Activated CD4-positive, CD25-positive, alpha-beta regulatory T cell treated with anti-CD3 and anti-CD28 coated beads, Interleukin-2, amount 50 U/mL, for 16 hours (primary cell): ENCODE data around the gene IQCE.

Experiments
- DNase-seq: peaks from one replicate; pipeline ENCODE4 v3.0.0-alpha.2; 2020; ENCODE audit warnings: low read depth, low spot score

IQCE gene

DNA sequence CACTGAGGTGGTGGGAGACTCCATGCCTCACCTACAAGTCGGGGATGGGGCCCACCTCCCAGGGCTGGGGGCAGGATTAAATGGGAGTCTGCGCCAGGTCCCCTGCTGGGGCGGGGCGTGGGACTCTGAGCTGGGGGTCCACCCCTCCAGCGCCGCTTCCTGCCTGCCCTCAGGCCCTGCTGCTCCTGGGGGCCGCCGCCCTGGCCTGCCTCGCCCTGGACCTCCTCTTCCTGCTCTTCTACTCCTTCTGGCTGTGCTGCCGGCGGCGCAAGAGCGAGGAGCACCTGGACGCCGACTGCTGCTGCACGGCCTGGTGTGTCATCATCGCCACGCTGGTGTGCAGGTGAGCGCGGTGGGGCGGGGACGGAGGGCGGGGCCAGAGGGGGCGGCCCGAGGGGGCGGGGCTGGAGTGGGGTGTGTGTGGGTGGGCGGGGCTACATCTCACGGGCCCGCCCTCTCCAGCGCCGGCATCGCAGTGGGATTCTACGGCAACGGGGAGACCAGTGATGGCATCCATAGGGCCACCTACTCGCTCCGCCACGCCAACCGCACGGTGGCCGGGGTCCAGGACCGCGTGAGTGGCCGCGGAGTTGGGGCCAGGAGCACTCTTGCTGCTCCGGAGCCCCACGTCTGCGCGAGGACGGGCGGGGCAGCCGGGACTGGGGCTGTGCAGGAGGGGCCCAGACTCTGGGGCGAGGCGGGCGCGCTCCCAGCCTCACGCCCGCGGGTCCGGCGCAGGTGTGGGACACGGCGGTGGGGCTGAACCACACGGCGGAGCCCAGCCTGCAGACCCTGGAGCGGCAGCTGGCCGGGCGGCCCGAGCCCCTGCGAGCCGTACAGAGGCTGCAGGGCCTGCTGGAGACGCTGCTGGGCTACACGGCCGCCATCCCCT is 88.1 kb downstream of the IQCE start:
- DNase-seq = no peak

GRCh38 chr7:2647594-2648172 is 88.9 kb downstream of the IQCE start:
- no peak for DNase-seq

DNA sequence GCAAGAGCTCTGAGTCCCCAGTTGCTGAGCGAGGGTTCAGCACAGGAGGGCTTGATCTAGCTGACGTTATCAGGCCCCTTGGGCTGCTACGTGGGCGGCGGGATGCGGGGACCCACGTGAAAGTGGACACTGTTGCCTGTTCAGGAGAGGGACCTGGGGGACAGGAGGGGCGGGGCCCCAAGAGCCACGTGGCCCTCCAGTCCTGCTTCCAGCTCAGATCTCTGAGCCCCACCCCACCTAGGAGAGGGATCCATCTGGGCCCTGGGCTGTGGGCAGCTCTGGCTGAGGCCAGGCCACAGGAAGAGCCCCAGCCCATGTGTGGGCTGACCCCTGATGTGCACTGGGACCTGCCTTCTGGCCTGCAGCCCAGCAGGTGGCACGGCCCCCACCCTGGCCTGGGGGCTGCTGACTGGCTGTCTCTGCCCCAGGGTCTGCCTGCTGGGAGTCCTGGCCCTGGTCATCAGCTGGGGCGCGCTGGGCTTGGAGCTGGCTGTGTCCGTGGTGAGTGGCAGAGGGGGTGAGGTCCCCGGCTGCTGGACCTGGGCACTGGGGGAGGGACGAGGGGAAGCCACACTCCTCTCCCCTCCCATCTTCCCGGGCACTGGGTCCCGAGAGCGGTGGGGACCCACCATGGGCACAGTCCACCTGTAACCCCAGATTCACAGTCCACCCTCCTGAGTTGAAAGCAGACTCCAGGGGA is 90.5 kb downstream of the IQCE start:
- DNase-seq = no peak

GRCh38 chr7:2649991-2650390 is 91.2 kb downstream of the IQCE start:
- DNase-seq = no peak

GRCh38 chr7:2650451-2650850 is 91.7 kb downstream of the IQCE start:
- DNase-seq = no peak

GRCh38 chr7:2651336-2651735 is 92.6 kb downstream of the IQCE start:
- no peak for DNase-seq

GRCh38 chr7:2651847-2652735 is 93.3 kb downstream of the IQCE start:
- no peak for DNase-seq

DNA sequence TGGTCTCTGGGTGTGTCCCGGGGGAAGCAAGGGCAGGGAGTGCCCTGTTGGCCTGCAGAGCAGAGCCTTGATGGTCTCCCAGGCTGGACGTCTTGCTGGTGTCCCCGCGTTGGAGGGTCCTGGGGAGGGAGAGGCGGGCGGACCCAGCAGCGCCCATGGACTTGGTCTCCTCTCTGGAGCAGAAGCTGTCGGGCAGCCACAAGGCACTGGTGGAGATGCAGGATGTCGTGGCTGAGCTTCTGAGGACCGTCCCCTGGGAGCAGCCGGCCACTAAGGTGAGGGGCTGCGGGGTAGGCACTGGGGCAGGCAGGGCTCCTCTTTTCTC is 93.9 kb downstream of the IQCE start:
- no peak for DNase-seq

- DNase-seq = no peak
Observed at GRCh38 chr7:2654059-2654458, 95.3 kb downstream of the IQCE start.

- no peak for DNase-seq
Observed at GRCh38 chr7:2655870-2656614, 97.3 kb downstream of the IQCE start.

DNA sequence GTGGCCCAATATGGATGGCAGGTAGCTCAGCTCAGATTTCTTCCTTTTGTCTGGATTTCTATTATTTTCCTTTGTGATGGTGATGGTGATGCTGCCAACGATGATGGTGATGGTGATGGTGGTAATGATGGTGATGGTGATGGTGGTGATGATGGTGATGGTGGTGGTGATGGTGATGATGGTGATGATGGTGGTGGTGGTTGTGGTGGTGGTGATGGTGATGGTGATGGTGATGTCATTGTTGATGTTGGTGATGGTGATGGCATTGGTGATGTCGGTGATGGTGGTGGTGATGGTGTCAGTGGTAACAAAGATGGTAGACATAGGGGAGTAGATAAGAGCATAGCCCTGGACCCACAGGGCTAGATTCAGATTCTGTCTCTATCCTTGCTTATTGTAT is 98.4 kb downstream of the IQCE start:
- DNase-seq = no peak

DNA sequence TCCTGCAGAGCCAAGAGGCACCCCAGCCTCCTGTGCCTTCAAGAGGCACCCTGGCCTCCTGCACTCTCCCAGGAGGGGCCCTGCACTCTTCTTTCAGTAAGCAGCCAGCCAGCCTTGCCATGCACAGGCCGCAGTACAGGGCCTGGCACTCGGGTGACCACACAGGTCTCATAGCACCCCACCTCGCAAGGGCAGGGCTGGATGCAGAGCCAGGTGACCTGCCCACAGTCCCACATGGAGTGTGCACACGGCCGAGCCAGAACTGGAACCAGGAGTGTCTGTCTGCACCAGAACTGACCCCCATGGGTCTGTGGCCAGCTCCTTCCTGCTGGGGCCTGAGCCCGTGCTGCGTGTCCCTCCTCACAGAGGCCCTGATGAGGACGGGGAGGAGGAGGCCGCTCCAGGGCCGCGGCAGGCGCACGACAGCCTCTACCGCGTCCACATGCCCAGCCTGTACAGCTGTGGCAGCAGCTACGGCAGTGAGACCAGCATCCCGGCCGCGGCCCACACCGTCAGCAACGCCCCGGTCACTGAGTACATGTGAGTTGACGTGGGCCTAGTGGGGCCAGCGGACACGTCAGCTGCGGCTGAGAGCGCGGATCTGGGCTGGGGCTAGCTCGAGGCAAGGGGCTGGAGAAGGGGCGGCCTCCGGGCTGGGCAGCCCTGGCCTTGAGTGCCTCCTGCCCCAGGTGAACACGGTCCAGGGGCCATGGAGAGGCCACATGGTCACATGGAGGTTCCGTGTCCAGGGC is 99.3 kb downstream of the IQCE start:
- DNase-seq = no peak

GRCh38 chr7:2658941-2659340 is 100.2 kb downstream of the IQCE start:
- DNase-seq = no peak

DNA sequence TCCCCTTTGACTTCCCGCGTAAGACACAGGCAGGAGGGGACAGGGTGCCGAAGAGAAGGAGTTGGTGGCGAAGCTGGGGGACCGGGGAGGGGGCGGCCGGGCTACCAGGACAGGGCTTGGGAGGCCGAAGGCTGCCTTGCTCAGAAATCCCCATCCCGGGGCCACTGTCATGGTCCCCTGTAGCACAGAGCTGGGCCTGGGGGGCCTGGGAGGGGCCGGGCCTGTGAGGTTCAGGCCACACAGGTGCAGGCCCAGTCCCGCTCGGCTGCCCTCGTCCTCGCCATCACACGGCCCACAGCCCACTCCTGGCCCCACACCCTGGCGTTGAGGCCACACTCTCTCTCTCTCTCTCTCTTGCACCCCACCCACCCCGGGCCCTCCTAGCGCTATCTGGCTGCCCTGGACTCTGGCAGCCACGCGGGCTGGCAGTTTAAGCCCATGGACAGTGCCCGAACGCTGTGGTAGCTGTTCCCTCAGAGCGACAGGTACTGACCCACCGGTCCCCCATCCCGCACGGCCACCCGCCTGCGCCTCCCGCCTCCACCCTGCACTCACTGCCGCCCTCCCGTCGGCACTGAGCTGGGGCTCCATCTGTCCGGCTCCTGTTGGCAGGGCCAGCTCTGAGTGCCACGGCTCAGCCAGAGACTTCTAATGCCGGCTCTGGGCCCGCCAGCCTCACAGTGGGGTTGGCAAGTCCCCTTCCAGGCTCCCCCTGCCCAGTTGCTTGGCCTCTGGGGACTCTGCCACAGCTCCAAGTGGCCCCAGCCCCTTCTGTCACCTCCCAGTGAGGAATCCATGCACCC is 101.0 kb downstream of the IQCE start:
- no peak for DNase-seq

DNA sequence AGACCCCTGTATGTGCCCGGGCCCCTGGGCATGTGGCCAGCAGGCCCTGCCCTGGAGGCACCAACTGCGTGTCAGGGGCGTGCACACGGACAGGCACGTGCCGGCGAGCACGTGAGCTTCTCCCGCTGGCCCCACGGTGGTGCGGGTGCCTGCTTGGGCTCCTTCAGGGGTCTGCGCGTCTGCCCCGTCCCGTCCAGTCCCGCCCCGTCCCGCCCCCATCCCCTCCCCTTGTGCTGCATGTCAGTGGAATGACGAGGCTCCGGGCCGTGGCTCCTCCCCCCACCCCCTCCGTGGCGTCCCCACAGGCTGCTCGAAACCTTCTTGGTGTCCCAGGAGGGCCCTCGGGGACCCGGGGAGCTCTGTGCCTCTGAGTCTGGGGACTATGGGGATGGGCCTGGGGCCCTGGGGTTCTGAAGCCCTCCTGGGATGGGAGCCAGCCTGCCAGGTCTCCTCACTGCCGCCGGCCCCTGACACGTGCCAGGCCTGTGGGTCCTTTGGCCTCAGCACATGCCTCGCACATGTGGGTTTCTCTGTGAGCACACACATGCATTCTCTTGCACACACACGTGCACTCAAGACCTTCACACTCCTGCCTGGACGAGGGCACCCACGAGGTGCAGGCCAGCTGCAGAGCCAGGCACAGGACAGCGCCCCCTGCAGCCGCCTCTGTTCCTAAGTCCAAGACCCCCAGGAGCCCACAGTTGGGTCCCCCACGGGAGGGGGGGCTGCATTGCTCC is 101.7 kb downstream of the IQCE start:
- no peak for DNase-seq

DNA sequence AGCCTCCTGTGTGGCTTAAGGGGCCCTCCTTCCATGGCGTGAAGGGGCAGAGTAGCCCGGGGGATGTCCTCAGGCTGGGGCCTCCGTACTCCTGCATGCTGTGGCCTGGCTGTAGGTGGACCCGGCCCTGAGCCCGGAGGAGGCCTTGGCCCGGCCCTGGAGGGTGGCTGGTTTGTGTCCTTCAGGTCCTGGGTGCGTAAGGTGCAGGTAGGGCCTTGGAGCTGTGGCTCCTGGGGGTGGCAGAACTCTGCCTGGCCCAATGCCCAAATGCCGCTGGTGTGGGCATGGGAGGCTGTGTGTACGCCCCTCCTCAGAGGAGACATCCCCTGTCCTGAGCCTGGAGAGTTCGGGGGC is 102.3 kb downstream of the IQCE start:
- no peak for DNase-seq

GRCh38 chr7:2661602-2662272 is 103.0 kb downstream of the IQCE start:
- no peak for DNase-seq
